Upper lobe of right lung (tissue), 1 donor: ENCODE data around the gene PTPRG. TPM values are rescaled to one million over a fixed set of nuclear protein-coding genes. Genes with fewer than 3 reads are reported as not detected.

ENCODE experiments used
- ATAC-seq: fragments of 200-7000 bp; cut with Tn5 transposase; one replicate; pipeline ENCODE4 v1.9.1; 2020; ENCODE audit warnings: mild to moderate bottlenecking, moderate library complexity
- DNase-seq: peaks from one replicate; pipeline ENCODE4 v3.0.0-alpha.2; 2020
- H3K27ac ChIP-seq: fragments of 200-600 bp; one replicate; pipeline ENCODE4 v1.8.0; 2022
- H3K27me3 ChIP-seq: fragments of 200-600 bp; one replicate; pipeline ENCODE4 v1.8.0; 2022; ENCODE audit warnings: mild to moderate bottlenecking
- H3K36me3 ChIP-seq: fragments of 200-600 bp; one replicate; pipeline ENCODE4 v1.8.0; 2022
- H3K4me1 ChIP-seq: fragments of 200-600 bp; one replicate; pipeline ENCODE4 v1.8.0; 2022
- H3K4me3 ChIP-seq: fragments of 200-600 bp; one replicate; pipeline ENCODE4 v1.8.0; 2022; ENCODE audit warnings: mild to moderate bottlenecking
- H3K9me3 ChIP-seq: fragments of 200-600 bp; one replicate; pipeline ENCODE4 v1.8.0; 2022
- CTCF ChIP-seq: fragments of 200-600 bp; IDR thresholded peaks from one replicate; pipeline ENCODE4 v1.8.0; 2022; ENCODE audit warnings: antibody characterized with exemption
- intact Hi-C: fragments of 100-400 bp; cut with DNase I; formaldehyde crosslinking; loops from one replicate; pipeline ENCODE4 v1.11.0; 2022
- total RNA-seq: library from RNA; stranded (reverse); fragmentation: NEBNext Ultra II Directional; extraction: Animal tissue kit (Norgen Biotek cat#: 25700); gene quantifications from one replicate; pipeline ENCODE4 v1.2.1, GENCODE V29; 2021
- donor health status: DM: no; HTN: yes; CAD: no; lungs with severe emphysema.

PTPRG gene
- total RNA-seq, 1 donor from 2014 or later = 86.7 TPM

DNA sequence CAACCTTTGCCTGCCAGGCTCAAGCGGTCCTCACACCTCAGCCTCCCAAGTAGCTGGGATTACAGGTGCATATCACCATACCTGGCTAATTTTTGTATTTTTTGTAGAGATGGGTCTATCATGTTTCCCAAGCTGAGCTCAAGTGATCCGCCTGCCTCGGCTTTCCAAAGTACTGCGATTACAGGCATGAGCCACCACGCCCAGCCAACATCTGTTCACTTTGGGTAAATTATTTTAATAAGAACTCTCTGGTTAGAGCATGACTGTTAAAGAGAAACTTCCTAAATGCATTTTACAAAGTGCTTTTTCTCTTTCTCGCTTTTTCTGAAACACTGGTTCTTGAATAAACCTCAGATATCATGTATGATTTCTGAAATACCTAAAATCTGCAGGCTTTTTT, 172.5 kb downstream of the PTPRG start:
- H3K27ac ChIP-seq = no peak overlapping the region
- H3K4me3 ChIP-seq = no peak overlapping the region
- H3K4me1 ChIP-seq = peaks cover 13% of the 10 kb centered on the region
- TF ChIP-seq CTCF = no peak
- intact Hi-C loops = no loop called here
- no peak for DNase-seq
- H3K27me3 ChIP-seq = no peaks in the 10 kb centered on the region
- H3K36me3 ChIP-seq = no peaks in the 10 kb centered on the region
- no peak for ATAC-seq
- H3K9me3 ChIP-seq = no peaks in the 10 kb centered on the region

DNA sequence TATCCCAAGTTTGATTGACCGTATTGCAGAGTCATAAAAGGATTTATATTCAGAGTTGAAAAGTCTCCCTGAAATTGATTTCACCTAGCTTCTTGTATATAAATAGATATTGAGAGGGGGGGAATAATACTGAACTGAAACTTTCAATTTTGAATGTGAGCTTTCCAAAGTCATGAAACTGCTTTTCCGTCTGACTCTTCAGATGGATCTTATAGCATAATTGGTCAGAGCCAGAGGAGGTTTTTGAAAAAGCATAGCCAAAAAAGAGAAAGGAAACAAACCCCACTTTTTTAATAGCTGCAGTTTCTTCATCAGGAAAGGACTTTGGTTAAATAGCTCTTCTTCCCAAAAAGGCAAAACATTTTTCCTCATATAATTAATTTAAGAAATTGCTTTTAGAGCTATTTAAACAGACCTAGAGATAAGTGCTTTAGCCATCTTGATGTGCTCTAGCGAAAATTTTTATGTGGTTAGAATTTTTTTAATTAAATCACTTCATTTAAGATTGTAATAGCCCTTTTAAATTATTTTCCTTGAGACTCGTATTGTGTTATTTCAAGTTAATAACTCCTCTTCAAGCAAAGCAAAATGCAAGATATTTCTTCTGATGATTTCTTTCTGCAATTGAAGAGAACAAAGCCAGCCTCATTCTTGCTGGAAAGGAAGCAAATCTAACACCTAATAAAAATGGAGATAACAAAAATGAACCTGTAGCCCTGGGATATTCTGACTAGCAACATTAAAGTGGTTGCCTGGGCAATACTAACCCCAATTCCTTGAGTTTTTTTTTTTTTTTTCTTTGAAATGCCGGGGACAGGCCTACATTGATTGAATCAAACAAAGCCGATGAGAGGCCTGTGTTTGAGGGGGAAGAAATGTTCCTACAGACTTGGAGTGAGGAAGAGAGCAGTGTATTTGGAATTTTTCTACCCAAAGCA, 173.6 kb downstream of the PTPRG start:
- Histone ChIP-seq H3K4me1 (peaks cover 12% of the 10 kb centered on the region), H3K27ac (no peak overlapping the region), H3K9me3 (no peaks in the 10 kb centered on the region), H3K4me3 (no peak overlapping the region), H3K27me3 (no peaks in the 10 kb centered on the region), H3K36me3 (no peaks in the 10 kb centered on the region)
- TF ChIP-seq CTCF = no peak
- DNase-seq (no peak), ATAC-seq (no peak)
- intact Hi-C loops = no loop called here

- no peak for DNase-seq
- no peaks in the 10 kb centered on the region for H3K36me3 ChIP-seq
- no peak for TF ChIP-seq CTCF
- H3K27ac ChIP-seq = no peak overlapping the region
- H3K27me3 ChIP-seq = no peaks in the 10 kb centered on the region
- intact Hi-C loops = no loop called here
- H3K4me1 ChIP-seq = peaks cover 8% of the 10 kb centered on the region
- no peak for ATAC-seq
- H3K4me3 ChIP-seq = no peak overlapping the region
- no peaks in the 10 kb centered on the region for H3K9me3 ChIP-seq
Measured at GRCh38 chr3:61736506-61736905, 175.1 kb downstream of the PTPRG start.

DNA sequence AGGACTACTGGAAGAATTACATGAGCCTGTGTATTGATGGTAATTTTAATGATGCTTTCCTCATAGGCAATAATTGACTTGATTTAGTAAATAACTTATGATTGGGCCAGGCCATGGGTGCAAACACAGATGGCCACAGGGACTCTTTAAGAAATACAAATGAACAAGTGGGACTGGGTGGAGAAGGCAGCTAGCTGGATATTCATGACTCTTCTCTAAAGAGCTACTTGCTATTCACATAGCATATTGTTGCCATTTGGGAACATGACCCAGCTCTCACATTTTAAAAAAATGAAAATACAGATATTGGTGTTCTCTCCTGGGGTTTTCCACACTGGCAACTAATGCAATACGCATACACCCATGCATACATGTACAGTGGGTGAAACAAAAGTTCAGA, 178.3 kb downstream of the PTPRG start:
- no peaks in the 10 kb centered on the region for H3K36me3 ChIP-seq
- ATAC-seq = no peak
- no peak overlapping the region for H3K27ac ChIP-seq
- no peak for DNase-seq
- H3K27me3 ChIP-seq = no peaks in the 10 kb centered on the region
- no peaks in the 10 kb centered on the region for H3K9me3 ChIP-seq
- peaks cover 10% of the 10 kb centered on the region for H3K4me1 ChIP-seq
- no peak overlapping the region for H3K4me3 ChIP-seq
- intact Hi-C loops = no loop called here
- TF ChIP-seq CTCF = no peak

DNA sequence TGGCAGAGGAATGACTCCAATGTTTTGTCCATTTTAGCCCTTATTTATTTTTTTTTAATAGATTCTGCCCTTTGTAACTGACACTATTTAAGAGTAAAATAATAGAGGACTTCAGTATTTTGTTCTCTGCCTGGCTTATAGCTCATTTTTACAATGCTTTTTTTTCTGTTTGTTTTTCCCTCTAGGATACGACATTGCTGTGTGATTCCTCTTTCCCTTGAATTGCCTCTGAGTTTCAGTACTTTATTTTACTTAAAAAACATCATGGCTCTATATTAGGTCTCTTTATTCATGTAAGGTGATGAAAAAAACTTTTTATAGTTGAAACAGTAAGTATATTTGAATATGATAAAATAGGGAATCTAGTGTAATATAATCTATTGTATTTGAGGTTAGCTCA, 179.1 kb downstream of the PTPRG start:
- Histone ChIP-seq H3K27ac (no peak overlapping the region), H3K36me3 (no peaks in the 10 kb centered on the region), H3K4me3 (no peak overlapping the region), H3K27me3 (no peaks in the 10 kb centered on the region), H3K9me3 (no peaks in the 10 kb centered on the region), H3K4me1 (peaks cover 10% of the 10 kb centered on the region)
- DNase-seq = no peak
- TF ChIP-seq CTCF = no peak
- ATAC-seq = no peak
- intact Hi-C loops = no loop called here
